Prostate gland (tissue), 2 donors: Measurements from ENCODE around the gene ZC3H12C.

ENCODE experiments used
- POLR2A ChIP-seq: fragments of 450-650 bp; IDR thresholded peaks from one replicate; pipeline ENCODE4 v1.6.1; 2016; ENCODE audit warnings: antibody characterized with exemption, mild to moderate bottlenecking
- TF ChIP-seq, protein P1 (sequence below), 4 experiments: fragments of 200-600 bp in 2 of 4; fragments of 450-650 bp in 2 of 4; sonication (generic) in 2 of 4; IDR thresholded peaks; 1 replicate in 3 of 4; 2 replicates in 1 of 4; pipeline ENCODE4 v1.5.1; 2016 to 2019; ENCODE audit warnings: antibody characterized with exemption in 4 of 4, mild to moderate bottlenecking in 2 of 4, moderate library complexity in 2 of 4

DNA sequence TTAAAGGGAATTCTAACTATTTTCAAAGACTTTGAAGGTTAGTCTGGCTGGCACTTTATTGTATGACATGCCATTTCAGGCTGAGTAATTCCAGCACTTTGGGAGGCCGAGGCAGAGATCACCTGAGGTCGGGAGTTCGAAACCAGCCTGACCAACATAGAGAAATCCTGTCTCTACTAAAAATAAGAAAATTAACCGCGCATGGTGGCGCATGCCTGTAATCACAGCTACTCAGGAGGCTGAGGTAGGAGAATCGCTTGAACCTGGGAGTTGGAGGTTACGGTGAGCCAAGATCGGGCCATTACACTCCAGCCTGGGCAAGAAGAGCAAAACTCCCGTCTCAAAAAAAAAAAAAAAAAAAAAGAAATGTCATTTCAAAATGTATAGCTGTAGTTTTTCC lies 107.6 kb downstream of the ZC3H12C start:
- TF ChIP-seq, protein P1, sequence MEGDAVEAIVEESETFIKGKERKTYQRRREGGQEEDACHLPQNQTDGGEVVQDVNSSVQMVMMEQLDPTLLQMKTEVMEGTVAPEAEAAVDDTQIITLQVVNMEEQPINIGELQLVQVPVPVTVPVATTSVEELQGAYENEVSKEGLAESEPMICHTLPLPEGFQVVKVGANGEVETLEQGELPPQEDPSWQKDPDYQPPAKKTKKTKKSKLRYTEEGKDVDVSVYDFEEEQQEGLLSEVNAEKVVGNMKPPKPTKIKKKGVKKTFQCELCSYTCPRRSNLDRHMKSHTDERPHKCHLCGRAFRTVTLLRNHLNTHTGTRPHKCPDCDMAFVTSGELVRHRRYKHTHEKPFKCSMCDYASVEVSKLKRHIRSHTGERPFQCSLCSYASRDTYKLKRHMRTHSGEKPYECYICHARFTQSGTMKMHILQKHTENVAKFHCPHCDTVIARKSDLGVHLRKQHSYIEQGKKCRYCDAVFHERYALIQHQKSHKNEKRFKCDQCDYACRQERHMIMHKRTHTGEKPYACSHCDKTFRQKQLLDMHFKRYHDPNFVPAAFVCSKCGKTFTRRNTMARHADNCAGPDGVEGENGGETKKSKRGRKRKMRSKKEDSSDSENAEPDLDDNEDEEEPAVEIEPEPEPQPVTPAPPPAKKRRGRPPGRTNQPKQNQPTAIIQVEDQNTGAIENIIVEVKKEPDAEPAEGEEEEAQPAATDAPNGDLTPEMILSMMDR (IDR thresholded peaks at IDR 0.05) = no peak
- no peak for TF ChIP-seq POLR2A
